Activated T-helper 2 cell treated with anti-CD3 and anti-CD28 coated beads, Interferon-gamma antibody, Interleukin-2, Interleukin-4, amounts not matched to agents 10 μg/mL and 5 μg/mL and 100 μg/mL, durations not matched to agents 14 hours and 24 hours and 36 hours (primary cell): ENCODE results near the gene CFAP61. TPM values are rescaled to one million over a fixed set of nuclear protein-coding genes. Genes with fewer than 3 reads are reported as not detected.

ENCODE experiments used
- DNase-seq: peaks from one replicate; pipeline ENCODE4 v3.0.0; 2021; ENCODE audit warnings: low spot score
- H3K27ac Mint-ChIP-seq: one replicate; pipeline ENCODE4 v1.8.0; 2021; ENCODE audit warnings: mixed read lengths
- H3K27me3 Mint-ChIP-seq: one replicate; pipeline ENCODE4 v1.8.0; 2021; ENCODE audit warnings: low read depth, mixed read lengths
- H3K36me3 Mint-ChIP-seq: one replicate; pipeline ENCODE4 v1.8.0; 2021; ENCODE audit warnings: low read depth, mixed read lengths
- H3K4me1 Mint-ChIP-seq: one replicate; pipeline ENCODE4 v1.8.0; 2021; ENCODE audit warnings: low read depth, mixed read lengths
- H3K4me3 Mint-ChIP-seq: one replicate; pipeline ENCODE4 v1.8.0; 2021; ENCODE audit warnings: low read depth, mild to moderate bottlenecking, moderate library complexity, mixed read lengths
- H3K9me3 Mint-ChIP-seq: one replicate; pipeline ENCODE4 v1.8.0; 2021; ENCODE audit warnings: mixed read lengths
- intact Hi-C: fragments of 100-400 bp; cut with micrococcal nuclease; formaldehyde crosslinking; loops from one replicate; pipeline ENCODE4 v1.15.1; 2023
- total RNA-seq: library from RNA; stranded (reverse); gene quantifications from 2 replicates; pipeline ENCODE4 v1.2.3, GENCODE V29; 2022

The CFAP61 gene
- total RNA-seq, 1 donor from 2014 or later = not detected

- H3K27ac Mint-ChIP-seq = no peak overlapping the region
- H3K4me3 Mint-ChIP-seq = no peak overlapping the region
- H3K36me3 Mint-ChIP-seq = no peaks in the 10 kb centered on the region
- no peaks in the 10 kb centered on the region for H3K27me3 Mint-ChIP-seq
- DNase-seq = no peak
- no peaks in the 10 kb centered on the region for H3K9me3 Mint-ChIP-seq
- intact Hi-C loops = no loop called here
- no peaks in the 10 kb centered on the region for H3K4me1 Mint-ChIP-seq
Observed at GRCh38 chr20:20161611-20162010, 109.3 kb downstream of the CFAP61 start.

GRCh38 chr20:20167698-20168097, 115.4 kb downstream of the CFAP61 start:
- no peaks in the 10 kb centered on the region for H3K4me1 Mint-ChIP-seq
- H3K36me3 Mint-ChIP-seq = no peaks in the 10 kb centered on the region
- H3K9me3 Mint-ChIP-seq = no peaks in the 10 kb centered on the region
- intact Hi-C loops = no loop called here
- H3K4me3 Mint-ChIP-seq = no peak overlapping the region
- no peak overlapping the region for H3K27ac Mint-ChIP-seq
- DNase-seq = no peak
- H3K27me3 Mint-ChIP-seq = no peaks in the 10 kb centered on the region

GRCh38 chr20:20173254-20173653, 120.9 kb downstream of the CFAP61 start:
- intact Hi-C loops = no loop called here
- H3K9me3 Mint-ChIP-seq = no peaks in the 10 kb centered on the region
- no peaks in the 10 kb centered on the region for H3K27me3 Mint-ChIP-seq
- H3K4me3 Mint-ChIP-seq = no peak overlapping the region
- DNase-seq = no peak
- no peaks in the 10 kb centered on the region for H3K36me3 Mint-ChIP-seq
- no peaks in the 10 kb centered on the region for H3K4me1 Mint-ChIP-seq
- no peak overlapping the region for H3K27ac Mint-ChIP-seq

- Mint-ChIP-seq H3K36me3 (no peaks in the 10 kb centered on the region), H3K4me1 (no peaks in the 10 kb centered on the region), H3K4me3 (no peak overlapping the region), H3K9me3 (no peaks in the 10 kb centered on the region), H3K27ac (no peak overlapping the region), H3K27me3 (no peaks in the 10 kb centered on the region)
- intact Hi-C loops = no loop called here
- DNase-seq = no peak
Observed at GRCh38 chr20:20174089-20174835, 121.9 kb downstream of the CFAP61 start.

- H3K36me3 Mint-ChIP-seq = no peaks in the 10 kb centered on the region
- H3K4me3 Mint-ChIP-seq = no peak overlapping the region
- intact Hi-C loops = loop anchor here (10.0 kb wide), 1 partner anchor 403 kb away; no protein-coding TSS in a partner anchor
- no peaks in the 10 kb centered on the region for H3K27me3 Mint-ChIP-seq
- no peak for DNase-seq
- H3K4me1 Mint-ChIP-seq = no peaks in the 10 kb centered on the region
- no peak overlapping the region for H3K27ac Mint-ChIP-seq
- H3K9me3 Mint-ChIP-seq = peaks cover 4% of the 10 kb centered on the region
Observed at GRCh38 chr20:20181322-20181721, 129.0 kb downstream of the CFAP61 start.

GRCh38 chr20:20184149-20184548, 131.8 kb downstream of the CFAP61 start:
- no peak for DNase-seq
- H3K9me3 Mint-ChIP-seq = peaks cover 4% of the 10 kb centered on the region
- H3K27ac Mint-ChIP-seq = no peak overlapping the region
- H3K36me3 Mint-ChIP-seq = no peaks in the 10 kb centered on the region
- no peaks in the 10 kb centered on the region for H3K27me3 Mint-ChIP-seq
- H3K4me3 Mint-ChIP-seq = no peak overlapping the region
- intact Hi-C loops = loop anchor here (10.0 kb wide), 1 partner anchor 401 kb away; no protein-coding TSS in a partner anchor
- no peaks in the 10 kb centered on the region for H3K4me1 Mint-ChIP-seq

- Mint-ChIP-seq H3K27me3 (no peaks in the 10 kb centered on the region), H3K9me3 (peaks cover 4% of the 10 kb centered on the region), H3K4me1 (no peaks in the 10 kb centered on the region), H3K36me3 (no peaks in the 10 kb centered on the region), H3K4me3 (no peak overlapping the region), H3K27ac (no peak overlapping the region)
- intact Hi-C loops = loop anchor here (10.0 kb wide), 1 partner anchor 400 kb away; no protein-coding TSS in a partner anchor
- no peak for DNase-seq
Observed at GRCh38 chr20:20184706-20185105, 132.4 kb downstream of the CFAP61 start.

GRCh38 chr20:20188647-20189046, 136.3 kb downstream of the CFAP61 start:
- no peak for DNase-seq
- H3K27me3 Mint-ChIP-seq = no peaks in the 10 kb centered on the region
- H3K36me3 Mint-ChIP-seq = no peaks in the 10 kb centered on the region
- H3K9me3 Mint-ChIP-seq = no peaks in the 10 kb centered on the region
- no peak overlapping the region for H3K4me3 Mint-ChIP-seq
- H3K4me1 Mint-ChIP-seq = no peaks in the 10 kb centered on the region
- no peak overlapping the region for H3K27ac Mint-ChIP-seq
- intact Hi-C loops = loop anchor here (10.0 kb wide), 1 partner anchor 396 kb away; no protein-coding TSS in a partner anchor

- H3K27me3 Mint-ChIP-seq = no peaks in the 10 kb centered on the region
- no peak overlapping the region for H3K4me3 Mint-ChIP-seq
- no peaks in the 10 kb centered on the region for H3K4me1 Mint-ChIP-seq
- no peaks in the 10 kb centered on the region for H3K9me3 Mint-ChIP-seq
- no peak for DNase-seq
- H3K36me3 Mint-ChIP-seq = no peaks in the 10 kb centered on the region
- intact Hi-C loops = no loop called here
- H3K27ac Mint-ChIP-seq = no peak overlapping the region
Observed at GRCh38 chr20:20192366-20192765, 140.0 kb downstream of the CFAP61 start.

- Mint-ChIP-seq H3K27me3 (no peaks in the 10 kb centered on the region), H3K4me1 (no peaks in the 10 kb centered on the region), H3K36me3 (no peaks in the 10 kb centered on the region), H3K4me3 (no peak overlapping the region), H3K27ac (no peak overlapping the region), H3K9me3 (no peaks in the 10 kb centered on the region)
- intact Hi-C loops = no loop called here
- DNase-seq = no peak
Observed at GRCh38 chr20:20195021-20195705, 142.8 kb downstream of the CFAP61 start.

- intact Hi-C loops = no loop called here
Observed at GRCh38 chr20:20196610-20197009, 144.3 kb downstream of the CFAP61 start.

GRCh38 chr20:20198011-20198410, 145.7 kb downstream of the CFAP61 start:
- intact Hi-C loops = no loop called here
- H3K27ac Mint-ChIP-seq = no peak overlapping the region
- no peaks in the 10 kb centered on the region for H3K4me1 Mint-ChIP-seq
- DNase-seq = no peak
- H3K36me3 Mint-ChIP-seq = no peaks in the 10 kb centered on the region
- H3K4me3 Mint-ChIP-seq = no peak overlapping the region
- no peaks in the 10 kb centered on the region for H3K27me3 Mint-ChIP-seq
- no peaks in the 10 kb centered on the region for H3K9me3 Mint-ChIP-seq

More at GRCh38 chr20:20196610-20197009, 144.3 kb downstream of the CFAP61 start:
- Mint-ChIP-seq H3K4me3 (no peak overlapping the region), H3K36me3 (no peaks in the 10 kb centered on the region), H3K27ac (no peak overlapping the region), H3K27me3 (no peaks in the 10 kb centered on the region), H3K9me3 (no peaks in the 10 kb centered on the region), H3K4me1 (no peaks in the 10 kb centered on the region)
- no peak for DNase-seq
